ENCODE measurements around the gene ATAD1.

- TF ChIP-seq CTCF (IDR thresholded peaks at IDR 0.05) (no peak), MAX (CRISPR knock-in tag; IDR thresholded peaks at IDR 0.05) (no peak), TP53 (CRISPR knock-in tag; IDR thresholded peaks at IDR 0.05) (no peak), ZNF396 (CRISPR knock-in tag; IDR thresholded peaks at IDR 0.05; ENCODE audit: borderline replicate concordance) (no peak), E2F1 (CRISPR knock-in tag; IDR thresholded peaks at IDR 0.05) (no peak), ZNF121 (CRISPR knock-in tag; IDR thresholded peaks at IDR 0.05) (no peak), MLX (CRISPR knock-in tag; IDR thresholded peaks at IDR 0.05) (no peak), HMGXB4 (CRISPR knock-in tag; IDR thresholded peaks at IDR 0.05) (no peak), ETV6 (CRISPR knock-in tag; IDR thresholded peaks at IDR 0.05) (no peak), TEAD1 (CRISPR knock-in tag; IDR thresholded peaks at IDR 0.05) (no peak), ATF6 (CRISPR knock-in tag; IDR thresholded peaks at IDR 0.05) (no peak), ZNF671 (CRISPR knock-in tag; IDR thresholded peaks at IDR 0.05) (no peak), SP1 (CRISPR knock-in tag; conservative IDR thresholded peaks at IDR 0.05) (no peak), ZNF512 (CRISPR knock-in tag; IDR thresholded peaks at IDR 0.05; ENCODE audit: borderline replicate concordance) (no peak)
These were observed 71.1 kb downstream of the ATAD1 start for GRCh38 chr10:87746911-87747310.

All from WTC11 (cell line).